HepG2 (cell line): ENCODE measurements around the gene COL27A1. TPM values are rescaled to one million over a fixed set of nuclear protein-coding genes. Genes with fewer than 3 reads are reported as not detected.

Experiments used
- ATAC-seq: fragments of 200-7000 bp; cut with Tn5 transposase; 3 replicates; pipeline ENCODE4 v1.9.1; 2020; ENCODE audit warnings: mild to moderate bottlenecking, moderate library complexity
- BruUV-seq: library from RNA; stranded (reverse); fragments of 400-500 nt; replicated peaks from 2 replicates; lab custom pipeline; 2021; lab: Mats Ljungman, UMichigan
- CTCF ChIA-PET: fragments of 300-600 bp; formaldehyde crosslinking; extraction: SDS; loops from one replicate; lab custom pipeline; 2021; ENCODE audit warnings: low total read pairs, inconsistent platforms, low intra/inter-chr PET ratio; lab: Yijun Ruan, JAX
- POLR2A ChIA-PET: fragments of 350-600 bp; sonication (Branson Sonifier 250); formaldehyde crosslinking; loops from one replicate; lab custom pipeline; 2020; ENCODE audit warnings: antibody characterized with exemption, inconsistent platforms; lab: Yijun Ruan, JAX
- DNase-seq: peaks from one replicate; pipeline ENCODE4 v3.0.0-alpha.2; 2015; ENCODE audit warnings: low spot score
- FAIRE-seq: peaks from 3 replicates; lab custom pipeline; 2011; peaks lifted over from hg19 to GRCh38; lab: Jason Lieb, UNC
- H2AFZ ChIP-seq: one replicate; pipeline ENCODE4 v1.6.1; 2011; ENCODE audit warnings: low read length, inconsistent platforms
- H3K27ac ChIP-seq: fragments of 300-600 bp; 3 replicates; pipeline ENCODE4 v1.8.0; 2011; ENCODE audit warnings: mixed run types, mild to moderate bottlenecking, mixed read lengths, low read length, inconsistent platforms; ENCODE audit not compliant: insufficient read depth; ENCODE audit errors: extremely low read length
- H3K27me3 ChIP-seq, 2 experiments: fragments of 200-600 bp in 1 of 2; 2 replicates in 1 of 2; 3 replicates in 1 of 2; pipeline versions ENCODE4 v1.6.0 to v1.8.0; 2011; ENCODE audit warnings: low read length in 2 of 2, mild to moderate bottlenecking in 2 of 2, moderate library complexity in 2 of 2, inconsistent platforms in 1 of 2; ENCODE audit not compliant: insufficient read depth in 2 of 2, control insufficient read depth in 1 of 2
- H3K36me3 ChIP-seq, 2 experiments: fragments of 200-600 bp in 1 of 2; replicated peaks in 1 of 2; 2 replicates in 1 of 2; 3 replicates in 1 of 2; pipeline versions ENCODE4 v1.5.1 to v1.8.0; 2011; ENCODE audit warnings: low read length in 2 of 2, inconsistent platforms in 1 of 2; ENCODE audit not compliant: insufficient read depth in 2 of 2, control insufficient read depth in 1 of 2
- H3K4me1 ChIP-seq: 2 replicates; pipeline ENCODE4 v1.5.1; 2012; ENCODE audit warnings: low read length, inconsistent platforms; ENCODE audit not compliant: insufficient read depth
- H3K4me2 ChIP-seq: 2 replicates; pipeline ENCODE4 v1.6.0; 2011; ENCODE audit warnings: low read depth, low read length, inconsistent platforms
- H3K4me3 ChIP-seq, 3 experiments: fragments of 200-600 bp in 1 of 3; sonication (generic), shearing (Covaris generic) in 1 of 3; replicated peaks in 1 of 3; 2 replicates each; pipeline ENCODE4 v1.5.1; 2011 to 2016; ENCODE audit warnings: low read length in 3 of 3, inconsistent platforms in 2 of 3, low read depth in 2 of 3, mild to moderate bottlenecking in 2 of 3, control low read depth in 1 of 3, mixed read lengths in 1 of 3; ENCODE audit not compliant: insufficient read depth in 1 of 3
- H3K79me2 ChIP-seq: one replicate; pipeline ENCODE4 v1.6.1; 2011; ENCODE audit warnings: low read length, inconsistent platforms; ENCODE audit not compliant: insufficient read depth
- H3K9ac ChIP-seq: 2 replicates; pipeline ENCODE4 v1.6.0; 2011; ENCODE audit warnings: mild to moderate bottlenecking, low read depth, low read length, inconsistent platforms; ENCODE audit not compliant: insufficient read depth
- H3K9me3 ChIP-seq: 2 replicates; pipeline ENCODE4 v1.5.1; 2012; ENCODE audit warnings: mild to moderate bottlenecking, low read length
- H4K20me1 ChIP-seq: 2 replicates; pipeline ENCODE4 v1.6.0; 2011; ENCODE audit warnings: inconsistent platforms, mild to moderate bottlenecking, low read length, moderate library complexity; ENCODE audit not compliant: insufficient read depth
- DPF2 ChIP-seq: sonication (generic); formaldehyde crosslinking; IDR thresholded peaks from 2 replicates; pipeline ENCODE4 v1.4.0; 2020; ENCODE audit warnings: mild to moderate bottlenecking, low read depth, missing genetic modification reagents, borderline replicate concordance
- IKZF1 ChIP-seq: fragments of 450-650 bp; IDR thresholded peaks from 2 replicates; pipeline ENCODE4 v1.7.1; 2016
- JUN ChIP-seq: sonication (generic); formaldehyde crosslinking; IDR thresholded peaks from 2 replicates; pipeline ENCODE4 v1.4.0; 2020; ENCODE audit warnings: mild to moderate bottlenecking, missing genetic modification reagents
- MAFF ChIP-seq: IDR thresholded peaks from 2 replicates; pipeline ENCODE4 v1.6.1; 2011; ENCODE audit warnings: low read depth, low read length, improper control_type of control experiment
- REXO4 ChIP-seq: sonication (generic); formaldehyde crosslinking; IDR thresholded peaks from 2 replicates; pipeline ENCODE4 v1.8.0; 2022; ENCODE audit warnings: missing genetic modification reagents, mild to moderate bottlenecking, borderline replicate concordance
- RNF2 ChIP-seq: fragments of 450-650 bp; conservative IDR thresholded peaks from 2 replicates; pipeline ENCODE4 v1.6.1; 2016; ENCODE audit warnings: low read depth
- TMF1 ChIP-seq: sonication (generic); formaldehyde crosslinking; IDR thresholded peaks from 2 replicates; pipeline ENCODE4 v1.8.1; 2022; ENCODE audit warnings: low read depth, missing genetic modification reagents
- WIZ ChIP-seq: sonication (generic); formaldehyde crosslinking; IDR thresholded peaks from 2 replicates; pipeline ENCODE4 v1.5.1; 2020; ENCODE audit warnings: mild to moderate bottlenecking, missing genetic modification reagents
- ZBTB40 ChIP-seq, 2 experiments: fragments of 450-650 bp in 1 of 2; sonication (generic) in 1 of 2; formaldehyde crosslinking in 1 of 2; IDR thresholded peaks; 2 replicates each; pipeline versions ENCODE4 v1.6.1 to v1.8.0; 2016 to 2022; ENCODE audit warnings: antibody characterized with exemption in 1 of 2, mild to moderate bottlenecking in 1 of 2, missing genetic modification reagents in 1 of 2
- WGBS: methylation state at CpG from one replicate; pipeline ENCODE4 v1.1.6; 2017; ENCODE audit warnings: low lambda C conversion rate; 5-methylcytosine and 5-hydroxymethylcytosine counted together
- in situ Hi-C: cut with HindIII; loops from 2 replicates; pipeline ENCODE4 v1.10.0; 2017; ENCODE audit warnings: low pct_unique_long_range_greater_than_20kb; ENCODE audit not compliant: extremely low pct_ligation_motif_present
- intact Hi-C: fragments of 100-400 bp; cut with micrococcal nuclease; formaldehyde crosslinking; loops from one replicate; pipeline ENCODE4 v1.10.0; 2022; ENCODE audit not compliant: unreplicated experiment
- polyA plus RNA-seq, 8 experiments: library from polyadenylated mRNA; depleted of rRNA in 3 of 8; stranded (reverse) in 7 of 8; unstranded in 1 of 8; fragments of >200 nt; fragmentation: Illumina TruSeq in 4 of 8; extraction: Trizol in 4 of 8; gene quantifications; 2 replicates each; pipeline versions ENCODE4 v1.2.1 to v1.2.3, GENCODE V29; 2011 to 2016; ENCODE audit warnings: low read depth in 4 of 8, missing spikeins in 1 of 8, mixed read lengths in 1 of 8; ENCODE audit not compliant: insufficient read depth in 1 of 8
- total RNA-seq, 5 experiments: library from RNA; depleted of rRNA; stranded (reverse); fragments of >200 nt; fragmentation: Illumina TruSeq; extraction: Trizol; gene quantifications; 2 replicates each; pipeline ENCODE4 v1.2.3, GENCODE V29; 2016; ENCODE audit warnings: low read depth in 1 of 5
- TF ChIP-seq, protein P1 (sequence below): sonication (generic); formaldehyde crosslinking; conservative IDR thresholded peaks from 2 replicates; pipeline ENCODE4 v1.4.0; 2020; ENCODE audit warnings: mild to moderate bottlenecking, missing genetic modification reagents, moderate library complexity
- TF ChIP-seq, protein P2 (sequence below): sonication (generic); formaldehyde crosslinking; IDR thresholded peaks from 2 replicates; pipeline ENCODE4 v1.4.0; 2020; ENCODE audit warnings: missing genetic modification reagents

Gene COL27A1
- total and polyA plus RNA-seq, 2 of the 13 experiments (the other 11 are each of a cell fraction or from before 2014, with no cell fraction given), result 71.3 to 89.1 TPM

- POLR2A ChIA-PET, result no interaction called here
- in situ Hi-C loops, result no loop called here
- TF ChIP-seq ZBTB40 (IDR thresholded peaks at IDR 0.05), result no peak
- TF ChIP-seq ZBTB40 (CRISPR knock-in tag; IDR thresholded peaks at IDR 0.05), result no peak
- TF ChIP-seq IKZF1, result no peak
- TF ChIP-seq, protein P1, sequence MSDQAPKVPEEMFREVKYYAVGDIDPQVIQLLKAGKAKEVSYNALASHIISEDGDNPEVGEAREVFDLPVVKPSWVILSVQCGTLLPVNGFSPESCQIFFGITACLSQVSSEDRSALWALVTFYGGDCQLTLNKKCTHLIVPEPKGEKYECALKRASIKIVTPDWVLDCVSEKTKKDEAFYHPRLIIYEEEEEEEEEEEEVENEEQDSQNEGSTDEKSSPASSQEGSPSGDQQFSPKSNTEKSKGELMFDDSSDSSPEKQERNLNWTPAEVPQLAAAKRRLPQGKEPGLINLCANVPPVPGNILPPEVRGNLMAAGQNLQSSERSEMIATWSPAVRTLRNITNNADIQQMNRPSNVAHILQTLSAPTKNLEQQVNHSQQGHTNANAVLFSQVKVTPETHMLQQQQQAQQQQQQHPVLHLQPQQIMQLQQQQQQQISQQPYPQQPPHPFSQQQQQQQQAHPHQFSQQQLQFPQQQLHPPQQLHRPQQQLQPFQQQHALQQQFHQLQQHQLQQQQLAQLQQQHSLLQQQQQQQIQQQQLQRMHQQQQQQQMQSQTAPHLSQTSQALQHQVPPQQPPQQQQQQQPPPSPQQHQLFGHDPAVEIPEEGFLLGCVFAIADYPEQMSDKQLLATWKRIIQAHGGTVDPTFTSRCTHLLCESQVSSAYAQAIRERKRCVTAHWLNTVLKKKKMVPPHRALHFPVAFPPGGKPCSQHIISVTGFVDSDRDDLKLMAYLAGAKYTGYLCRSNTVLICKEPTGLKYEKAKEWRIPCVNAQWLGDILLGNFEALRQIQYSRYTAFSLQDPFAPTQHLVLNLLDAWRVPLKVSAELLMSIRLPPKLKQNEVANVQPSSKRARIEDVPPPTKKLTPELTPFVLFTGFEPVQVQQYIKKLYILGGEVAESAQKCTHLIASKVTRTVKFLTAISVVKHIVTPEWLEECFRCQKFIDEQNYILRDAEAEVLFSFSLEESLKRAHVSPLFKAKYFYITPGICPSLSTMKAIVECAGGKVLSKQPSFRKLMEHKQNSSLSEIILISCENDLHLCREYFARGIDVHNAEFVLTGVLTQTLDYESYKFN, result no peak
- no peak for TF ChIP-seq WIZ (CRISPR knock-in tag)
- TF ChIP-seq, protein P2, sequence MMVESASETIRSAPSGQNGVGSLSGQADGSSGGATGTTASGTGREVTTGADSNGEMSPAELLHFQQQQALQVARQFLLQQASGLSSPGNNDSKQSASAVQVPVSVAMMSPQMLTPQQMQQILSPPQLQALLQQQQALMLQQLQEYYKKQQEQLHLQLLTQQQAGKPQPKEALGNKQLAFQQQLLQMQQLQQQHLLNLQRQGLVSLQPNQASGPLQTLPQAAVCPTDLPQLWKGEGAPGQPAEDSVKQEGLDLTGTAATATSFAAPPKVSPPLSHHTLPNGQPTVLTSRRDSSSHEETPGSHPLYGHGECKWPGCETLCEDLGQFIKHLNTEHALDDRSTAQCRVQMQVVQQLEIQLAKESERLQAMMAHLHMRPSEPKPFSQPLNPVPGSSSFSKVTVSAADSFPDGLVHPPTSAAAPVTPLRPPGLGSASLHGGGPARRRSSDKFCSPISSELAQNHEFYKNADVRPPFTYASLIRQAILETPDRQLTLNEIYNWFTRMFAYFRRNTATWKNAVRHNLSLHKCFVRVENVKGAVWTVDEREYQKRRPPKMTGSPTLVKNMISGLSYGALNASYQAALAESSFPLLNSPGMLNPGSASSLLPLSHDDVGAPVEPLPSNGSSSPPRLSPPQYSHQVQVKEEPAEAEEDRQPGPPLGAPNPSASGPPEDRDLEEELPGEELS (CRISPR knock-in tag), result no peak
- TF ChIP-seq MAFF, result no peak
- TF ChIP-seq DPF2 (CRISPR knock-in tag), result no peak
- no peak for TF ChIP-seq JUN
- no peak for TF ChIP-seq TMF1 (CRISPR knock-in tag)
- TF ChIP-seq RNF2, result no peak
- no peak for TF ChIP-seq REXO4 (CRISPR knock-in tag)
These were observed 148.2 kb downstream of the COL27A1 start for GRCh38 chr9:114303571-114303970.

More at GRCh38 chr9:114303571-114303970, 148.2 kb downstream of the COL27A1 start:
- H3K36me3 ChIP-seq, result peaks cover 48 to 90% of the 10 kb centered on the region in 2 experiments
- no peak overlapping the region for H3K4me3 ChIP-seq
- no peak for ATAC-seq
- H3K27me3 ChIP-seq, result no peaks in the 10 kb centered on the region
- no peak for FAIRE-seq
- H3K4me1 ChIP-seq, result peaks cover 13% of the 10 kb centered on the region
- intact Hi-C loops, result no loop called here
- no peaks in the 10 kb centered on the region for H4K20me1 ChIP-seq
- H3K27ac ChIP-seq, result no peak overlapping the region
- TSS peak; percentile 6 for BruUV-seq
- no peak overlapping the region for H3K9ac ChIP-seq
- 92% methylated on average over 5 of the region's 5 CpGs for WGBS
- no peak for DNase-seq
- no peak overlapping the region for H2AFZ ChIP-seq
- H3K79me2 ChIP-seq, result no peaks in the 10 kb centered on the region
- H3K9me3 ChIP-seq, result no peaks in the 10 kb centered on the region
- no peak overlapping the region for H3K4me2 ChIP-seq
- CTCF ChIA-PET, result no interaction called here
